K562 (cell line): ENCODE data around the gene TREH. TPM values are rescaled to one million over a fixed set of nuclear protein-coding genes. Genes with fewer than 3 reads are reported as not detected.

ENCODE experiments used
- ATAC-seq: fragments of 200-7000 bp; cut with Tn5 transposase; 3 replicates; pipeline ENCODE4 v1.9.1; 2020; ENCODE audit warnings: moderate library complexity
- BruUV-seq: library from RNA; stranded (reverse); fragments of 400-500 nt; replicated peaks from 2 replicates; lab custom pipeline; 2021; lab: Mats Ljungman, UMichigan
- CTCF ChIA-PET: fragments of 300-600 bp; formaldehyde crosslinking; extraction: SDS; loops from one replicate; lab custom pipeline; 2021; ENCODE audit warnings: low intra/inter-chr PET ratio; lab: Yijun Ruan, JAX
- POLR2A ChIA-PET: fragments of 300-600, 350-650 bp; sonication (Branson Sonifier 250); formaldehyde crosslinking; extraction: SDS; loops from one replicate; lab custom pipeline; 2021; ENCODE audit warnings: antibody characterized with exemption, inconsistent platforms; lab: Yijun Ruan, JAX
- DNase-seq, 4 experiments: peaks; one replicate each; pipeline versions ENCODE4 v3.0.0 to v3.0.0-alpha.2; 2011 to 2018; ENCODE audit warnings: low spot score in 3 of 4, mixed read lengths in 3 of 4; ENCODE audit errors: extremely low read depth in 1 of 4
- FAIRE-seq: peaks from 2 replicates; lab custom pipeline; 2011; peaks lifted over from hg19 to GRCh38; lab: Jason Lieb, UNC
- H2AFZ ChIP-seq: 2 replicates; pipeline ENCODE4 v1.6.0; 2011; ENCODE audit warnings: low read depth, low read length, control low read depth, inconsistent platforms
- H3K27ac ChIP-seq: fragments of 200-600 bp; 3 replicates; pipeline ENCODE4 v1.8.0; 2011; ENCODE audit warnings: low read depth, mild to moderate bottlenecking, control low read depth, inconsistent platforms, low read length, moderate library complexity, mixed read lengths; ENCODE audit errors: extremely low read depth
- H3K27me3 ChIP-seq, 2 experiments: fragments of 300-600 bp in 1 of 2; 2 replicates in 1 of 2; 3 replicates in 1 of 2; pipeline versions ENCODE4 v1.6.0 to v1.8.0; 2011; ENCODE audit warnings: inconsistent platforms in 2 of 2, low read length in 2 of 2, mild to moderate bottlenecking in 1 of 2, mixed read lengths in 1 of 2, moderate library complexity in 1 of 2; ENCODE audit not compliant: control insufficient read depth in 2 of 2, insufficient read depth in 2 of 2
- H3K36me3 ChIP-seq: fragments of 300-600 bp; 3 replicates; pipeline ENCODE4 v1.8.0; 2011; ENCODE audit warnings: mild to moderate bottlenecking, low read length, inconsistent platforms; ENCODE audit not compliant: control insufficient read depth, insufficient read depth
- H3K4me1 ChIP-seq, 2 experiments: fragments of 200-600 bp in 1 of 2; replicated peaks in 1 of 2; 2 replicates in 1 of 2; 3 replicates in 1 of 2; pipeline versions ENCODE4 v1.5.1 to v1.8.0; 2011; ENCODE audit warnings: inconsistent platforms in 2 of 2, low read length in 2 of 2, mild to moderate bottlenecking in 1 of 2, mixed read lengths in 1 of 2, moderate library complexity in 1 of 2; ENCODE audit not compliant: control insufficient read depth in 2 of 2, insufficient read depth in 2 of 2
- H3K4me2 ChIP-seq: 2 replicates; pipeline ENCODE4 v1.6.1; 2011; ENCODE audit warnings: low read length, control low read depth, inconsistent platforms, mixed read lengths; ENCODE audit not compliant: insufficient read depth
- H3K4me3 ChIP-seq: fragments of 200-600 bp; sonication (generic), shearing (Covaris generic); 2 replicates; pipeline ENCODE4 v1.5.1; 2016; ENCODE audit warnings: control low read depth, inconsistent platforms
- H3K79me2 ChIP-seq: fragments of 200-600 bp; 3 replicates; pipeline ENCODE4 v1.8.0; 2011; ENCODE audit warnings: low read length, inconsistent platforms; ENCODE audit not compliant: control insufficient read depth, insufficient read depth
- H3K9ac ChIP-seq, 2 experiments: 2 replicates each; pipeline versions ENCODE4 v1.6.0 to v1.6.1; 2011; ENCODE audit warnings: low read depth in 2 of 2, low read length in 2 of 2, control low read depth in 1 of 2, inconsistent platforms in 1 of 2, mild to moderate bottlenecking in 1 of 2, mixed read lengths in 1 of 2; ENCODE audit not compliant: insufficient read depth in 1 of 2
- H3K9me1 ChIP-seq: one replicate; pipeline ENCODE4 v1.6.0; 2011; ENCODE audit warnings: inconsistent platforms, mild to moderate bottlenecking, low read length, moderate library complexity; ENCODE audit not compliant: control insufficient read depth, insufficient read depth
- H3K9me3 ChIP-seq: replicated peaks from 2 replicates; pipeline ENCODE4 v1.5.1; 2011; ENCODE audit warnings: low read depth, low read length, inconsistent platforms; ENCODE audit not compliant: control insufficient read depth, insufficient read depth
- H4K20me1 ChIP-seq: replicated peaks from 2 replicates; pipeline ENCODE4 v1.6.1; 2011; ENCODE audit warnings: low read length, inconsistent platforms, mixed read lengths; ENCODE audit not compliant: control insufficient read depth, insufficient read depth
- CEBPG ChIP-seq, 3 experiments: fragments of 200-800 bp in 1 of 3; sonication (Bioruptor generic) in 1 of 3; sonication (generic) in 1 of 3; formaldehyde crosslinking in 1 of 3; IDR thresholded peaks in 2 of 3; conservative IDR thresholded peaks in 1 of 3; 2 replicates each; pipeline versions ENCODE4 v1.6.1 to v1.8.0; 2016 to 2022; ENCODE audit warnings: missing compliant biosample characterization in 2 of 3, missing genetic modification characterization in 2 of 3, mild to moderate bottlenecking in 1 of 3, missing genetic modification reagents in 1 of 3
- DMBX1 ChIP-seq: fragments of 250-450 bp; sonication (Bioruptor Pico); IDR thresholded peaks from 2 replicates; pipeline ENCODE4 v1.8.0; 2022; ENCODE audit warnings: inconsistent platforms, mild to moderate bottlenecking, moderate library complexity, borderline replicate concordance
- FOS ChIP-seq: IDR thresholded peaks from 3 replicates; pipeline ENCODE4 v1.6.1; 2011; ENCODE audit not compliant: insufficient read length; ENCODE audit errors: extremely low read depth
- MEF2D ChIP-seq: conservative IDR thresholded peaks from 2 replicates; pipeline ENCODE4 v1.6.1; 2016; ENCODE audit warnings: low read depth, missing genetic modification characterization, missing compliant biosample characterization
- NFYB ChIP-seq: IDR thresholded peaks from 2 replicates; pipeline ENCODE4 v1.6.1; 2011; ENCODE audit warnings: mild to moderate bottlenecking, moderate library complexity; ENCODE audit not compliant: insufficient read length; ENCODE audit errors: extremely low read depth
- PTTG1 ChIP-seq: fragments of 450-650 bp; IDR thresholded peaks from 2 replicates; pipeline ENCODE4 v1.6.1; 2016; ENCODE audit warnings: low read depth, mild to moderate bottlenecking, missing genetic modification characterization, missing compliant biosample characterization
- USF1 ChIP-seq: sonication (generic); formaldehyde crosslinking; IDR thresholded peaks from 2 replicates; pipeline ENCODE4 v1.9.0; 2022; ENCODE audit warnings: mild to moderate bottlenecking, missing genetic modification reagents
- ZBTB17 ChIP-seq: fragments of 450-650 bp; formaldehyde crosslinking; IDR thresholded peaks from 2 replicates; pipeline ENCODE4 v1.4.0; 2020; ENCODE audit warnings: mild to moderate bottlenecking
- ZNF830 ChIP-seq: fragments of 250-450 bp; sonication (Bioruptor Pico); IDR thresholded peaks from 2 replicates; pipeline ENCODE4 v1.5.0; 2021; ENCODE audit warnings: mild to moderate bottlenecking
- WGBS: fragments of 100-300 bp; shearing (Covaris generic); methylation state at CpG from one replicate; pipeline ENCODE4 v1.1.6; 2016; ENCODE audit warnings: low coverage, mixed read lengths; ENCODE audit not compliant: insufficient coverage; ENCODE audit errors: missing lambda C conversion rate; 5-methylcytosine and 5-hydroxymethylcytosine counted together
- in situ Hi-C: fragments of 300-500 bp; cut with MboI; formaldehyde crosslinking; loops from 4 replicates; pipeline ENCODE4 v1.15.0; 2018; ENCODE audit warnings: inconsistent platforms, mixed read lengths
- intact Hi-C: fragments of 100-400 bp; cut with micrococcal nuclease; formaldehyde crosslinking; loops from 2 replicates; pipeline ENCODE4 v1.14.2; 2022
- polyA plus RNA-seq, 8 experiments: library from polyadenylated mRNA; depleted of rRNA in 4 of 8; stranded (reverse) in 5 of 8; unstranded in 3 of 8; fragments of >200 nt; fragmentation: Nextera tagmentation in 2 of 8; fragmentation: Illumina TruSeq in 1 of 8; extraction: Ambion mirVana in 2 of 8; extraction: Trizol in 1 of 8; gene quantifications; 2 replicates each; pipeline versions ENCODE4 v1.2.1 to v1.2.3, GENCODE V29; 2011 to 2014; ENCODE audit warnings: inconsistent platforms in 1 of 8, missing spikeins in 1 of 8
- total RNA-seq, 7 experiments: library from RNA; depleted of rRNA in 6 of 7; stranded (reverse); fragments of >200 nt in 6 of 7; fragmentation: Illumina TruSeq in 2 of 7; extraction: Trizol in 2 of 7; gene quantifications; 2 replicates each; pipeline versions ENCODE4 v1.2.1 to v1.2.3, GENCODE V29; 2011 to 2021; ENCODE audit warnings: low replicate concordance in 1 of 7
- TF ChIP-seq, protein P1 (sequence below): fragments of 250-450 bp; sonication (Bioruptor Pico); IDR thresholded peaks from 2 replicates; pipeline ENCODE4 v1.6.1; 2021; ENCODE audit warnings: mild to moderate bottlenecking

Gene TREH
- total and polyA plus RNA-seq, 9 of the 15 experiments (the other 6 are each of a cell fraction or from before 2014, with no cell fraction given): 0.09 to 0.20 (median 0.11) TPM; not detected in 6

- ATAC-seq: no peak
- H3K36me3 ChIP-seq: peaks cover 39% of the 10 kb centered on the region; the same call in 2 of the 3 replicates
- CTCF ChIA-PET: no interaction called here
- no peak overlapping the region for H3K4me3 ChIP-seq
- FAIRE-seq: no peak
- H4K20me1 ChIP-seq: no peaks in the 10 kb centered on the region
- no peak overlapping the region for H2AFZ ChIP-seq
- no TSS peak for BruUV-seq
- no peaks in the 10 kb centered on the region for H3K27me3 ChIP-seq
- in situ Hi-C loops: no loop called here
- no peak overlapping the region for H3K4me2 ChIP-seq
- peaks cover 0 to 10% of the 10 kb centered on the region in 2 experiments; a peak in 1 of 5 replicates for H3K4me1 ChIP-seq
- no peaks in the 10 kb centered on the region for H3K9me1 ChIP-seq
- H3K79me2 ChIP-seq: no peaks in the 10 kb centered on the region
- DNase-seq: no peak
- no peak overlapping the region for H3K9ac ChIP-seq
- intact Hi-C loops: loop anchor here (10.0 kb wide), 1 partner anchor 305 kb away; the partner anchor contains the start of gene UPK2
- H3K9me3 ChIP-seq: no peaks in the 10 kb centered on the region
- POLR2A ChIA-PET: no interaction called here
- WGBS: 90% methylated on average over 6 of the region's 10 CpGs
- TF ChIP-seq MEF2D (no peak), USF1 (CRISPR knock-in tag) (no peak), CEBPG (CRISPR knock-in tag; IDR thresholded peaks at IDR 0.05) (no peak), CEBPG (tag; conservative IDR thresholded peaks at IDR 0.05 in 1 of 2, IDR thresholded peaks at IDR 0.05 in 1 of 2) (no peak), NFYB (no peak), PTTG1 (tag) (no peak), FOS (no peak), ZBTB17 (CRISPR knock-in tag) (no peak), DMBX1 (CRISPR knock-in tag) (no peak), ZNF830 (CRISPR knock-in tag) (no peak)
- TF ChIP-seq, protein P1, sequence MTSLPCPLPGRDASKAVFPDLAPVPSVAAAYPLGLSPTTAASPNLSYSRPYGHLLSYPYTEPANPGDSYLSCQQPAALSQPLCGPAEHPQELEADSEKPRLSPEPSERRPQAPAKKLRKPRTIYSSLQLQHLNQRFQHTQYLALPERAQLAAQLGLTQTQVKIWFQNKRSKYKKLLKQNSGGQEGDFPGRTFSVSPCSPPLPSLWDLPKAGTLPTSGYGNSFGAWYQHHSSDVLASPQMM: no peak
- H3K27ac ChIP-seq: no peak overlapping the region
These were observed 29.5 kb downstream of the TREH start for GRCh38 chr11:118649941-118650340.
